HepG2 (cell line): ENCODE measurements around the gene CHPF. TPM values are rescaled to one million over a fixed set of nuclear protein-coding genes. Genes with fewer than 3 reads are reported as not detected.

ENCODE experiments used
- ARHGAP35 ChIP-seq: sonication (generic); formaldehyde crosslinking; IDR thresholded peaks from 2 replicates; pipeline ENCODE4 v1.9.0; 2022; ENCODE audit warnings: mild to moderate bottlenecking, inconsistent platforms, moderate library complexity, missing genetic modification reagents, borderline replicate concordance
- ATF7 ChIP-seq, 2 experiments: fragments of 450-650 bp in 1 of 2; sonication (generic) in 1 of 2; formaldehyde crosslinking in 1 of 2; IDR thresholded peaks; 2 replicates each; pipeline versions ENCODE4 v1.4.0 to v1.6.1; 2016 to 2020; ENCODE audit warnings: antibody characterized with exemption in 1 of 2, mild to moderate bottlenecking in 1 of 2, missing genetic modification reagents in 1 of 2
- ERF ChIP-seq: IDR thresholded peaks from 2 replicates; pipeline ENCODE4 v1.6.1; 2018; ENCODE audit warnings: missing biosample characterization, missing genetic modification reagents
- FOXA1 ChIP-seq, 2 experiments: fragments of 450-650 bp in 1 of 2; sonication (generic) in 1 of 2; formaldehyde crosslinking in 1 of 2; IDR thresholded peaks; 2 replicates each; pipeline versions ENCODE4 v1.4.0 to v1.6.1; 2016 to 2020; ENCODE audit warnings: missing genetic modification reagents in 1 of 2
- NFE2L2 ChIP-seq: fragments of 150-350 bp; IDR thresholded peaks from 2 replicates; pipeline ENCODE4 v1.6.1; 2014; ENCODE audit warnings: low read length
- RBAK ChIP-seq: sonication (generic); formaldehyde crosslinking; IDR thresholded peaks from 2 replicates; pipeline ENCODE4 v1.5.1; 2020; ENCODE audit warnings: mild to moderate bottlenecking, missing genetic modification reagents
- STAG1 ChIP-seq: sonication (generic); formaldehyde crosslinking; IDR thresholded peaks from 2 replicates; pipeline ENCODE4 v1.4.0; 2020; ENCODE audit warnings: missing genetic modification reagents
- ZFY ChIP-seq: sonication (generic); formaldehyde crosslinking; IDR thresholded peaks from 2 replicates; pipeline ENCODE4 v1.4.0; 2020; ENCODE audit warnings: missing genetic modification reagents
- ZMAT3 ChIP-seq: sonication (generic); formaldehyde crosslinking; conservative IDR thresholded peaks from 2 replicates; pipeline ENCODE4 v1.7.0; 2021; ENCODE audit warnings: missing genetic modification reagents
- ZNF17 ChIP-seq: sonication (generic); formaldehyde crosslinking; IDR thresholded peaks from 2 replicates; pipeline ENCODE4 v1.5.0; 2020; ENCODE audit warnings: mild to moderate bottlenecking, missing genetic modification reagents
- ZNF33B ChIP-seq: sonication (generic); formaldehyde crosslinking; IDR thresholded peaks from 2 replicates; pipeline ENCODE4 v1.5.1; 2020; ENCODE audit warnings: mild to moderate bottlenecking, missing genetic modification reagents
- ZNF34 ChIP-seq: sonication (generic); formaldehyde crosslinking; IDR thresholded peaks from 2 replicates; pipeline ENCODE4 v1.4.0; 2020; ENCODE audit warnings: mild to moderate bottlenecking, missing genetic modification reagents, borderline replicate concordance
- ZNF660 ChIP-seq: sonication (generic); formaldehyde crosslinking; IDR thresholded peaks from 2 replicates; pipeline ENCODE4 v1.5.1; 2020; ENCODE audit warnings: mild to moderate bottlenecking, low read depth, missing genetic modification reagents, borderline replicate concordance
- ZNF75D ChIP-seq: sonication (generic); formaldehyde crosslinking; IDR thresholded peaks from 2 replicates; pipeline ENCODE4 v1.8.1; 2023; ENCODE audit warnings: missing genetic modification reagents, mild to moderate bottlenecking, borderline replicate concordance
- ZNF878 ChIP-seq: sonication (generic); formaldehyde crosslinking; IDR thresholded peaks from 2 replicates; pipeline ENCODE4 v1.8.1; 2023; ENCODE audit warnings: mild to moderate bottlenecking, missing genetic modification reagents, moderate library complexity
- ZSCAN25 ChIP-seq: sonication (generic); formaldehyde crosslinking; IDR thresholded peaks from 2 replicates; pipeline ENCODE4 v1.8.0; 2022; ENCODE audit warnings: mild to moderate bottlenecking, missing genetic modification reagents
- polyA plus RNA-seq, 8 experiments: library from polyadenylated mRNA; depleted of rRNA in 3 of 8; stranded (reverse) in 7 of 8; unstranded in 1 of 8; fragments of >200 nt; fragmentation: Illumina TruSeq in 4 of 8; extraction: Trizol in 4 of 8; gene quantifications; 2 replicates each; pipeline versions ENCODE4 v1.2.1 to v1.2.3, GENCODE V29; 2011 to 2016; ENCODE audit warnings: low read depth in 4 of 8, missing spikeins in 1 of 8, mixed read lengths in 1 of 8; ENCODE audit not compliant: insufficient read depth in 1 of 8
- total RNA-seq, 5 experiments: library from RNA; depleted of rRNA; stranded (reverse); fragments of >200 nt; fragmentation: Illumina TruSeq; extraction: Trizol; gene quantifications; 2 replicates each; pipeline ENCODE4 v1.2.3, GENCODE V29; 2016; ENCODE audit warnings: low read depth in 1 of 5
- TF ChIP-seq, protein P1 (sequence below): sonication (generic); formaldehyde crosslinking; IDR thresholded peaks from 2 replicates; pipeline ENCODE4 v1.4.0; 2020; ENCODE audit warnings: missing genetic modification reagents
- TF ChIP-seq, protein P2 (sequence below): sonication (generic); formaldehyde crosslinking; IDR thresholded peaks from 2 replicates; pipeline ENCODE4 v1.4.0; 2020; ENCODE audit warnings: mild to moderate bottlenecking, missing genetic modification reagents, borderline replicate concordance
- TF ChIP-seq, protein P3 (sequence below): sonication (generic); formaldehyde crosslinking; IDR thresholded peaks from 2 replicates; pipeline ENCODE4 v1.5.1; 2020; ENCODE audit warnings: mild to moderate bottlenecking, missing genetic modification reagents
- TF ChIP-seq, protein P4 (sequence below): IDR thresholded peaks from 2 replicates; pipeline ENCODE4 v1.6.1; 2016; ENCODE audit warnings: low read depth

The CHPF gene
- total and polyA plus RNA-seq, 2 of the 13 experiments (the other 11 are each of a cell fraction or from before 2014, with no cell fraction given), result 79.6 to 111 TPM

DNA sequence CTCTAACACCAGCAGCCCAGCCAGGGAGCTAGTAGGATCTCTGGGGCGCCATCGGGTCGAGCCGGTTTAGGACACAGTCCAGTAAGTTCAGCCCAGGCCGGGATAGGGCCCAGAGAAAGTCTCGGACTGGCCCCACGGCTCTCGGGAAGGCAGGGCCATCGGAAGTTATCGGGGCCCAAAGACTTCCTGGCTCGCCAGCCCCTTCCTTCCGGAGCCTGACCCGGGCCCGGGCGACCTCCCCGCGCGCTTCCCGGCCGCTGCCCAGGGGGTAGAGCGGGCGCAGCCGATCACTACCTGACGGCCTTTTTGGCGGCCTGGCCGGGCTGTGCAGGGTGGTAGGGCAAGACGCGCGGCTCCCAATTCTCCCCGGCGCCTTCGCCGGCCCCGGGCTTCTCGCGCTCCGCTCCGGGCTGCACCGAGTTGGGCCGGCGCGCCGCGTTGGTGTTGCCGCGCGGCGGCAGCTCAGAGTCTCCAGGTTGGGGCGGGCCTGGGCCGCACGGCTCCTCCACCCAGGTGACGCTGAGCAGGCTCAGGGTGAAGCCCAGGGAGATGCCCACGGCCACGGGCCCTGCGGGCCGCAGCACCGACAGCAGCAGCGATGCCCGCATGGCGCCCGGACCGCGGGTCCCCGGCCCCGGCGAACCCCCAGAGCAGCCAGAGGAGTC is 546 bp downstream of the CHPF start (continued):
- TF ChIP-seq, protein P1, sequence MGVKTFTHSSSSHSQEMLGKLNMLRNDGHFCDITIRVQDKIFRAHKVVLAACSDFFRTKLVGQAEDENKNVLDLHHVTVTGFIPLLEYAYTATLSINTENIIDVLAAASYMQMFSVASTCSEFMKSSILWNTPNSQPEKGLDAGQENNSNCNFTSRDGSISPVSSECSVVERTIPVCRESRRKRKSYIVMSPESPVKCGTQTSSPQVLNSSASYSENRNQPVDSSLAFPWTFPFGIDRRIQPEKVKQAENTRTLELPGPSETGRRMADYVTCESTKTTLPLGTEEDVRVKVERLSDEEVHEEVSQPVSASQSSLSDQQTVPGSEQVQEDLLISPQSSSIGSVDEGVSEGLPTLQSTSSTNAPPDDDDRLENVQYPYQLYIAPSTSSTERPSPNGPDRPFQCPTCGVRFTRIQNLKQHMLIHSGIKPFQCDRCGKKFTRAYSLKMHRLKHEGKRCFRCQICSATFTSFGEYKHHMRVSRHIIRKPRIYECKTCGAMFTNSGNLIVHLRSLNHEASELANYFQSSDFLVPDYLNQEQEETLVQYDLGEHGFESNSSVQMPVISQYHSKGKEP (CRISPR knock-in tag), result no peak
- TF ChIP-seq FOXA1 (IDR thresholded peaks at IDR 0.05), result no peak
- TF ChIP-seq FOXA1 (CRISPR knock-in tag; IDR thresholded peaks at IDR 0.05), result no peak
- peak; percentile 83 for TF ChIP-seq ZFY (CRISPR knock-in tag)
- no peak for TF ChIP-seq ZNF17 (CRISPR knock-in tag)
- TF ChIP-seq STAG1 (CRISPR knock-in tag), result peak; percentile 2; the same call in 1 of the 2 replicates
- no peak for TF ChIP-seq ATF7 (IDR thresholded peaks at IDR 0.05)
- TF ChIP-seq ATF7 (CRISPR knock-in tag; IDR thresholded peaks at IDR 0.05), result no peak
- no peak for TF ChIP-seq ZMAT3 (CRISPR knock-in tag)
- TF ChIP-seq, protein P2, sequence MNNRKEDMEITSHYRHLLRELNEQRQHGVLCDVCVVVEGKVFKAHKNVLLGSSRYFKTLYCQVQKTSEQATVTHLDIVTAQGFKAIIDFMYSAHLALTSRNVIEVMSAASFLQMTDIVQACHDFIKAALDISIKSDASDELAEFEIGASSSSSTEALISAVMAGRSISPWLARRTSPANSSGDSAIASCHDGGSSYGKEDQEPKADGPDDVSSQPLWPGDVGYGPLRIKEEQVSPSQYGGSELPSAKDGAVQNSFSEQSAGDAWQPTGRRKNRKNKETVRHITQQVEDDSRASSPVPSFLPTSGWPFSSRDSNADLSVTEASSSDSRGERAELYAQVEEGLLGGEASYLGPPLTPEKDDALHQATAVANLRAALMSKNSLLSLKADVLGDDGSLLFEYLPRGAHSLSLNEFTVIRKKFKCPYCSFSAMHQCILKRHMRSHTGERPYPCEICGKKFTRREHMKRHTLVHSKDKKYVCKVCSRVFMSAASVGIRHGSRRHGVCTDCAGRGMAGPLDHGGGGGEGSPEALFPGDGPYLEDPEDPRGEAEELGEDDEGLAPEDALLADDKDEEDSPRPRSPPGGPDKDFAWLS (CRISPR knock-in tag), result 0 out of 2 replicates have a peak, but pooled peaks have one; percentile 58
- TF ChIP-seq, protein P3, sequence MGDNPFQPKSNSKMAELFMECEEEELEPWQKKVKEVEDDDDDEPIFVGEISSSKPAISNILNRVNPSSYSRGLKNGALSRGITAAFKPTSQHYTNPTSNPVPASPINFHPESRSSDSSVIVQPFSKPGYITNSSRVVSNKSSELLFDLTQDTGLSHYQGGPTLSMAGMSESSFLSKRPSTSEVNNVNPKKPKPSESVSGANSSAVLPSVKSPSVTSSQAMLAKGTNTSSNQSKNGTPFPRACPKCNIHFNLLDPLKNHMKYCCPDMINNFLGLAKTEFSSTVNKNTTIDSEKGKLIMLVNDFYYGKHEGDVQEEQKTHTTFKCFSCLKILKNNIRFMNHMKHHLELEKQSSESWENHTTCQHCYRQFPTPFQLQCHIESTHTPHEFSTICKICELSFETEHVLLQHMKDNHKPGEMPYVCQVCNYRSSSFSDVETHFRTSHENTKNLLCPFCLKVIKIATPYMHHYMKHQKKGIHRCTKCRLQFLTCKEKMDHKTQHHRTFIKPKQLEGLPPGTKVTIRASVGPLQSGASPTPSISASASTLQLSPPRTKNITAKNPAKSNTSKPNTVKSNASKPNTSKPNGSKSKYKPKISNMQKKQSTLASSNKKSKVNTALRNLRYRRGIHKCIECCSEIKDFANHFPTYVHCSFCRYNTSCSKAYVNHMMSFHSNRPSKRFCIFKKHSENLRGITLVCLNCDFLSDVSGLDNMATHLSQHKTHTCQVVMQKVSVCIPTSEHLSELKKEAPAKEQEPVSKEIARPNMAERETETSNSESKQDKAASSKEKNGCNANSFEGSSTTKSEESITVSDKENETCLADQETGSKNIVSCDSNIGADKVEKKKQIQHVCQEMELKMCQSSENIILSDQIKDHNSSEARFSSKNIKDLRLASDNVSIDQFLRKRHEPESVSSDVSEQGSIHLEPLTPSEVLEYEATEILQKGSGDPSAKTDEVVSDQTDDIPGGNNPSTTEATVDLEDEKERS, result no peak
- TF ChIP-seq NFE2L2, result no peak
- no peak for TF ChIP-seq ZNF34 (CRISPR knock-in tag)
- TF ChIP-seq ZNF660 (CRISPR knock-in tag), result 0 out of 2 replicates have a peak, but pooled peaks have one; percentile 48
- TF ChIP-seq RBAK (CRISPR knock-in tag), result no peak
- TF ChIP-seq ZNF33B (CRISPR knock-in tag), result no peak
- TF ChIP-seq, protein P4, sequence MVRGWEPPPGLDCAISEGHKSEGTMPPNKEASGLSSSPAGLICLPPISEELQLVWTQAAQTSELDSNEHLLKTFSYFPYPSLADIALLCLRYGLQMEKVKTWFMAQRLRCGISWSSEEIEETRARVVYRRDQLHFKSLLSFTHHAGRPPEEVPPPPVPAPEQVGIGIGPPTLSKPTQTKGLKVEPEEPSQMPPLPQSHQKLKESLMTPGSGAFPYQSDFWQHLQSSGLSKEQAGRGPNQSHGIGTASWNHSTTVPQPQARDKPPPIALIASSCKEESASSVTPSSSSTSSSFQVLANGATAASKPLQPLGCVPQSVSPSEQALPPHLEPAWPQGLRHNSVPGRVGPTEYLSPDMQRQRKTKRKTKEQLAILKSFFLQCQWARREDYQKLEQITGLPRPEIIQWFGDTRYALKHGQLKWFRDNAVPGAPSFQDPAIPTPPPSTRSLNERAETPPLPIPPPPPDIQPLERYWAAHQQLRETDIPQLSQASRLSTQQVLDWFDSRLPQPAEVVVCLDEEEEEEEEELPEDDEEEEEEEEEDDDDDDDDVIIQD (CRISPR knock-in tag), result no peak
- 0 out of 2 replicates have a peak, but pooled peaks have one; percentile 3 for TF ChIP-seq ZSCAN25 (CRISPR knock-in tag)
- TF ChIP-seq ZNF878 (CRISPR knock-in tag), result no peak
- TF ChIP-seq ZNF75D (CRISPR knock-in tag), result no peak
- peak; percentile 86; the same call in 1 of the 2 replicates for TF ChIP-seq ARHGAP35 (CRISPR knock-in tag)
- no peak for TF ChIP-seq ERF (CRISPR knock-in tag)
